ENCODE measurements around the gene CNTFR. TPM values are rescaled to one million over a fixed set of nuclear protein-coding genes. Genes with fewer than 3 reads are reported as not detected.

CNTFR gene, protein sequence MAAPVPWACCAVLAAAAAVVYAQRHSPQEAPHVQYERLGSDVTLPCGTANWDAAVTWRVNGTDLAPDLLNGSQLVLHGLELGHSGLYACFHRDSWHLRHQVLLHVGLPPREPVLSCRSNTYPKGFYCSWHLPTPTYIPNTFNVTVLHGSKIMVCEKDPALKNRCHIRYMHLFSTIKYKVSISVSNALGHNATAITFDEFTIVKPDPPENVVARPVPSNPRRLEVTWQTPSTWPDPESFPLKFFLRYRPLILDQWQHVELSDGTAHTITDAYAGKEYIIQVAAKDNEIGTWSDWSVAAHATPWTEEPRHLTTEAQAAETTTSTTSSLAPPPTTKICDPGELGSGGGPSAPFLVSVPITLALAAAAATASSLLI
- total RNA-seq, result not detected in 2 replicates

GRCh38 chr9:34589636-34590380, at the start of gene CNTFR:
Gene CNTFR, minus strand, starts transcription at chr9:34589724. Its CDS starts 20,743 bp downstream, at chr9:34568981.

GRCh38 chr9:34637356-34638137, 48.0 kb upstream of the CNTFR start, which contains the start of gene SIGMAR1:
Gene SIGMAR1, minus strand, starts transcription at chr9:34637787. Its CDS starts 90 bp downstream, at chr9:34637697.

GRCh38 chr9:34628656-34629490, 39.3 kb upstream of the CNTFR start, which contains the start of gene ARID3C:
Gene ARID3C, minus strand, starts transcription at chr9:34629066. Its CDS starts 1,052 bp downstream, at chr9:34628014.

GRCh38 chr9:34620061-34620994, 30.8 kb upstream of the CNTFR start, which contains the start of gene DCTN3:
Gene DCTN3, minus strand, starts transcription at chr9:34620495. Its CDS starts 31 bp downstream, at chr9:34620464.

GRCh38 chr9:34611811-34612787, 22.6 kb upstream of the CNTFR start, which contains the start of gene RPP25L:
Gene RPP25L, minus strand, starts transcription at chr9:34612097. Its CDS starts 801 bp downstream, at chr9:34611296.

GRCh38 chr9:34522971-34523797, 66.3 kb downstream of the CNTFR start, which contains the start of gene ENHO:
Gene ENHO, minus strand, starts transcription at chr9:34522990. Its CDS starts 1,295 bp downstream, at chr9:34521695.

Other genes starting within 250 kb of the CNTFR start
- gene MYORG, start 212.8 kb downstream of the CNTFR start, total RNA-seq, result 0.97 and 1.1 TPM in 2 replicates
- gene FAM219A, start 131.2 kb downstream of the CNTFR start, total RNA-seq, result 14.9 and 16.5 TPM in 2 replicates
- not detected in 2 replicates for gene DNAI1, start 130.9 kb downstream of the CNTFR start, total RNA-seq
- gene ENHO, start 66.7 kb downstream of the CNTFR start, total RNA-seq, result not detected in 2 replicates
- gene RPP25L, start 22.4 kb upstream of the CNTFR start, total RNA-seq, result 15.4 and 18.3 TPM in 2 replicates
- gene DCTN3, start 30.8 kb upstream of the CNTFR start, total RNA-seq, result 58.1 and 78.7 TPM in 2 replicates
- 0.12 and 0.32 TPM in 2 replicates for gene ARID3C, start 39.3 kb upstream of the CNTFR start, total RNA-seq
- 78.9 and 83.9 TPM in 2 replicates for gene SIGMAR1, start 48.1 kb upstream of the CNTFR start, total RNA-seq
- 52.6 and 54.6 TPM in 2 replicates for gene GALT, start 57.0 kb upstream of the CNTFR start, total RNA-seq
- 86.6 and 89.4 TPM in 2 replicates for gene IL11RA, start 62.5 kb upstream of the CNTFR start, total RNA-seq
- not detected in 2 replicates for gene CCL27, start 72.9 kb upstream of the CNTFR start, total RNA-seq
- gene CCL19, start 101.6 kb upstream of the CNTFR start, total RNA-seq, result not detected in 2 replicates
- not detected in 2 replicates for gene CCL21, start 120.4 kb upstream of the CNTFR start, total RNA-seq

Data from hair follicle dermal papilla cell (primary cell).